Transverse colon (tissue), 4 donors: ENCODE data around the gene THPO. TPM values are rescaled to one million over a fixed set of nuclear protein-coding genes. Genes with fewer than 3 reads are reported as not detected.

Experiments used
- DNase-seq: peaks from one replicate; pipeline ENCODE4 v3.0.0-alpha.2; 2019
- H3K27ac ChIP-seq, 4 donors: fragments of 200-600 bp; sonication (generic); 2 replicates each; pipeline ENCODE4 v1.5.1; 2016 to 2018; ENCODE audit warnings: inconsistent platforms in 4 of 4
- H3K27me3 ChIP-seq: fragments of 200-600 bp; sonication (generic); 2 replicates; pipeline ENCODE4 v1.5.1; 2017; ENCODE audit warnings: inconsistent platforms
- H3K36me3 ChIP-seq, 4 donors: fragments of 200-600 bp; sonication (generic); 2 replicates each; pipeline ENCODE4 v1.5.1; 2017 to 2019; ENCODE audit warnings: inconsistent platforms in 4 of 4
- H3K4me1 ChIP-seq, 4 donors: fragments of 200-600 bp; sonication (generic); 2 replicates each; pipeline ENCODE4 v1.5.1; 2017 to 2020; ENCODE audit warnings: inconsistent platforms in 4 of 4
- H3K4me3 ChIP-seq, 4 donors: fragments of 200-600 bp; sonication (generic); 1 replicate in 1 of 4; 2 replicates in 3 of 4; pipeline versions ENCODE4 v1.5.1 to v1.6.1; 2017 to 2019; ENCODE audit warnings: inconsistent platforms in 4 of 4
- H3K9me3 ChIP-seq, 2 donors: fragments of 200-600 bp; sonication (generic); 2 replicates each; pipeline ENCODE4 v1.5.1; 2017 to 2019; ENCODE audit warnings: inconsistent platforms in 2 of 2
- CTCF ChIP-seq, 5 experiments: fragments of 200-600 bp in 3 of 5; fragments of 450-650 bp in 2 of 5; sonication (generic) in 3 of 5; IDR thresholded peaks; 1 replicate in 2 of 5; 2 replicates in 3 of 5; pipeline ENCODE4 v1.5.1; 2016 to 2017; ENCODE audit warnings: antibody characterized with exemption in 5 of 5, inconsistent platforms in 3 of 5, mild to moderate bottlenecking in 2 of 5, moderate library complexity in 1 of 5
- EP300 ChIP-seq: sonication (generic); formaldehyde crosslinking; IDR thresholded peaks from one replicate; pipeline ENCODE4 v1.6.1; 2017; ENCODE audit warnings: antibody characterized with exemption, low read depth
- POLR2A ChIP-seq: fragments of 450-650 bp; IDR thresholded peaks from one replicate; pipeline ENCODE4 v1.6.1; 2016; ENCODE audit warnings: antibody characterized with exemption, mild to moderate bottlenecking, moderate library complexity
- POLR2AphosphoS5 ChIP-seq, 3 donors: sonication (generic); formaldehyde crosslinking; IDR thresholded peaks; one replicate each; pipeline ENCODE4 v1.6.1; 2016; ENCODE audit warnings: antibody characterized with exemption in 3 of 3
- WGBS, 2 donors: methylation state at CpG; one replicate each; pipeline ENCODE4 v1.1.5; 2018; ENCODE audit warnings: low coverage in 1 of 2; 5-methylcytosine and 5-hydroxymethylcytosine counted together
- in situ Hi-C, 4 donors: fragments of 200-750 bp; cut with MboI; loops; one replicate each; pipeline versions ENCODE4 v1.15.0 to v1.15.1; 2017; ENCODE audit warnings: low sequenced_read_pairs in 3 of 4, low pct_ligation_motif_present in 1 of 4, low pct_unique_long_range_greater_than_20kb in 1 of 4
- intact Hi-C: fragments of 100-400 bp; cut with DNase I; formaldehyde crosslinking; loops from one replicate; pipeline ENCODE4 v1.15.1; 2023; ENCODE audit warnings: low total_unique reads
- total RNA-seq, 4 donors: library from RNA; depleted of rRNA; stranded (reverse); fragments of >200 nt; gene quantifications; one replicate each; pipeline ENCODE4 v1.1.0, GENCODE V29; 2016

Gene THPO
- total RNA-seq, 4 donors from 2014 or later = not detected

GRCh38 chr3:184388164-184388935, 10.3 kb upstream of the THPO start:
- DNase-seq = no peak
- Histone ChIP-seq H3K4me1 (no peaks in the 10 kb centered on the region), H3K27me3 (no peaks in the 10 kb centered on the region), H3K27ac (no peak overlapping the region), H3K9me3 (no peaks in the 10 kb centered on the region), H3K4me3 (no peak overlapping the region), H3K36me3 (no peaks in the 10 kb centered on the region)
- 57 to 60% methylated on average over 1 to 8 of the region's 8 CpGs for WGBS, 2 donors
- intact Hi-C loops (loop anchor here (10.0 kb wide), 1 partner anchor 386 kb away; no protein-coding TSS in a partner anchor), in situ Hi-C loops (loop anchor here in 1 of 4 donors (25.0 kb wide), 1 partner anchor 399 kb away; no protein-coding TSS in a partner anchor)
- TF ChIP-seq POLR2A (no peak), EP300 (no peak), CTCF (IDR thresholded peaks at IDR 0.05) (no peak), POLR2AphosphoS5 (IDR thresholded peaks at IDR 0.05) (no peak)

- intact Hi-C loops = loop anchor here (10.0 kb wide), 1 partner anchor 388 kb away; no protein-coding TSS in a partner anchor
These were observed 9.2 kb upstream of the THPO start for GRCh38 chr3:184387174-184387714.

GRCh38 chr3:184386047-184386806, 8.2 kb upstream of the THPO start:
- H3K36me3 ChIP-seq = no peaks in the 10 kb centered on the region
- H3K27ac ChIP-seq = no peak overlapping the region
- in situ Hi-C loops (loop anchor here in 1 of 4 donors (25.0 kb wide), 1 partner anchor 401 kb away; no protein-coding TSS in a partner anchor), intact Hi-C loops (loop anchor here (10.0 kb wide), 1 partner anchor 389 kb away; no protein-coding TSS in a partner anchor)
- DNase-seq = no peak
- TF ChIP-seq POLR2AphosphoS5 (IDR thresholded peaks at IDR 0.05) (no peak), CTCF (IDR thresholded peaks at IDR 0.05) (no peak), POLR2A (no peak), EP300 (no peak)
- peaks cover 14% of the 10 kb centered on the region for H3K27me3 ChIP-seq
- no peaks in the 10 kb centered on the region for H3K9me3 ChIP-seq
- H3K4me3 ChIP-seq = no peak overlapping the region
- 76% methylated on average over 20 of the region's 37 CpGs; no CpG with 5 or more reads in 1 of the 2 donors for WGBS, 2 donors
- H3K4me1 ChIP-seq = peaks cover 3 to 6% (median 5%) of the 10 kb centered on the region in 4 donors

More at GRCh38 chr3:184387174-184387714, 9.2 kb upstream of the THPO start:
- in situ Hi-C loops = loop anchor here in 1 of 4 donors (25.0 kb wide), 1 partner anchor 400 kb away; no protein-coding TSS in a partner anchor
- Histone ChIP-seq H3K4me3 (no peak overlapping the region), H3K4me1 (no peaks in the 10 kb centered on the region), H3K27me3 (peaks cover 4% of the 10 kb centered on the region), H3K27ac (no peak overlapping the region), H3K9me3 (no peaks in the 10 kb centered on the region), H3K36me3 (no peaks in the 10 kb centered on the region)
- TF ChIP-seq CTCF (IDR thresholded peaks at IDR 0.05) (no peak), POLR2A (no peak), EP300 (no peak), POLR2AphosphoS5 (IDR thresholded peaks at IDR 0.05) (no peak)
- 93% methylated on average over 12 of the region's 12 CpGs; no CpG with 5 or more reads in 1 of the 2 donors for WGBS, 2 donors
- no peak for DNase-seq
